K562 (cell line): ENCODE data around the gene MEF2C. TPM values are rescaled to one million over a fixed set of nuclear protein-coding genes. Genes with fewer than 3 reads are reported as not detected.

ENCODE experiments used
- ATF1 ChIP-seq, 2 experiments: fragments of 450-650 bp in 1 of 2; IDR thresholded peaks; 2 replicates each; pipeline ENCODE4 v1.6.1; 2016; ENCODE audit warnings: missing compliant biosample characterization in 1 of 2, missing genetic modification characterization in 1 of 2
- CEBPB ChIP-seq: fragments of 450-650 bp; IDR thresholded peaks from 2 replicates; pipeline ENCODE4 v1.6.1; 2016; ENCODE audit warnings: missing genetic modification characterization, missing compliant biosample characterization
- CREM ChIP-seq: IDR thresholded peaks from 2 replicates; pipeline ENCODE4 v1.6.1; 2014; ENCODE audit warnings: antibody characterized with exemption, low read depth
- ELF1 ChIP-seq: fragments of 200-800 bp; sonication (Bioruptor generic); IDR thresholded peaks from 2 replicates; pipeline ENCODE4 v1.6.1; 2016; ENCODE audit warnings: missing genetic modification characterization, missing compliant biosample characterization
- FOS ChIP-seq: IDR thresholded peaks from 3 replicates; pipeline ENCODE4 v1.6.1; 2011; ENCODE audit not compliant: insufficient read length; ENCODE audit errors: extremely low read depth
- FOXJ2 ChIP-seq: fragments of 200-800 bp; sonication (Bioruptor generic); IDR thresholded peaks from 2 replicates; pipeline ENCODE4 v1.6.1; 2016; ENCODE audit warnings: missing genetic modification characterization, missing compliant biosample characterization
- POLR3A ChIP-seq: IDR thresholded peaks from 2 replicates; pipeline ENCODE4 v1.6.1; 2011; ENCODE audit warnings: borderline replicate concordance, mild to moderate bottlenecking, moderate library complexity; ENCODE audit not compliant: insufficient read length, insufficient read depth; ENCODE audit errors: extremely low read depth
- PTBP1 ChIP-seq: fragments of 200-400 bp; formaldehyde crosslinking; IDR thresholded peaks from 2 replicates; pipeline ENCODE4 v1.6.1; 2017; ENCODE audit warnings: low read depth, low read length
- XRCC5 ChIP-seq: fragments of 200-400 bp; formaldehyde crosslinking; IDR thresholded peaks from 2 replicates; pipeline ENCODE4 v1.6.1; 2017; ENCODE audit warnings: low read depth, mild to moderate bottlenecking, low read length
- ZBTB2 ChIP-seq: fragments of 450-650 bp; IDR thresholded peaks from 2 replicates; pipeline ENCODE4 v1.6.1; 2016; ENCODE audit warnings: antibody characterized with exemption
- ZNF449 ChIP-seq: fragments of 250-450 bp; sonication (Bioruptor Pico); IDR thresholded peaks from 2 replicates; pipeline ENCODE4 v1.8.0; 2022; ENCODE audit warnings: moderate library complexity, mild to moderate bottlenecking, inconsistent platforms
- ZNF551 ChIP-seq: fragments of 250-450 bp; sonication (Bioruptor Pico); IDR thresholded peaks from 2 replicates; pipeline ENCODE4 v1.5.0; 2021; ENCODE audit warnings: mild to moderate bottlenecking, moderate library complexity
- ZNF785 ChIP-seq: fragments of 250-450 bp; sonication (Bioruptor Pico); IDR thresholded peaks from 2 replicates; pipeline ENCODE4 v1.4.0; 2020; ENCODE audit warnings: mild to moderate bottlenecking
- polyA plus RNA-seq, 8 experiments: library from polyadenylated mRNA; depleted of rRNA in 4 of 8; stranded (reverse) in 5 of 8; unstranded in 3 of 8; fragments of >200 nt; fragmentation: Nextera tagmentation in 2 of 8; fragmentation: Illumina TruSeq in 1 of 8; extraction: Ambion mirVana in 2 of 8; extraction: Trizol in 1 of 8; gene quantifications; 2 replicates each; pipeline versions ENCODE4 v1.2.1 to v1.2.3, GENCODE V29; 2011 to 2014; ENCODE audit warnings: inconsistent platforms in 1 of 8, missing spikeins in 1 of 8
- total RNA-seq, 7 experiments: library from RNA; depleted of rRNA in 6 of 7; stranded (reverse); fragments of >200 nt in 6 of 7; fragmentation: Illumina TruSeq in 2 of 7; extraction: Trizol in 2 of 7; gene quantifications; 2 replicates each; pipeline versions ENCODE4 v1.2.1 to v1.2.3, GENCODE V29; 2011 to 2021; ENCODE audit warnings: low replicate concordance in 1 of 7
- TF ChIP-seq, protein P1 (sequence below): sonication (generic); formaldehyde crosslinking; IDR thresholded peaks from 2 replicates; pipeline ENCODE4 v1.8.0; 2022; ENCODE audit warnings: mild to moderate bottlenecking, missing genetic modification reagents
- TF ChIP-seq, protein P2 (sequence below), 2 experiments: IDR thresholded peaks; 2 replicates each; pipeline ENCODE4 v1.6.1; 2012; ENCODE audit warnings: improper control_type of control experiment in 2 of 2, low read depth in 2 of 2, low read length in 2 of 2, borderline replicate concordance in 1 of 2
- TF ChIP-seq, protein P3 (sequence below): IDR thresholded peaks from 3 replicates; pipeline ENCODE4 v1.6.1; 2011; ENCODE audit warnings: borderline replicate concordance, mild to moderate bottlenecking, moderate library complexity; ENCODE audit not compliant: insufficient read length; ENCODE audit errors: extremely low read depth

The MEF2C gene
- total and polyA plus RNA-seq, 9 of the 15 experiments (the other 6 are each of a cell fraction or from before 2014, with no cell fraction given) = 25.1 to 67.8 (median 58.3) TPM

GRCh38 chr5:88826646-88827585 lies 56.1 kb downstream of the MEF2C start (continued):
- TF ChIP-seq CREM = peak; percentile 48; the same call in 1 of the 2 replicates
- TF ChIP-seq XRCC5 = no peak
- no peak for TF ChIP-seq ZNF551 (CRISPR knock-in tag)
- TF ChIP-seq ELF1 (tag) = peak; percentile 47
- TF ChIP-seq ZNF449 = no peak
- TF ChIP-seq, protein P1, sequence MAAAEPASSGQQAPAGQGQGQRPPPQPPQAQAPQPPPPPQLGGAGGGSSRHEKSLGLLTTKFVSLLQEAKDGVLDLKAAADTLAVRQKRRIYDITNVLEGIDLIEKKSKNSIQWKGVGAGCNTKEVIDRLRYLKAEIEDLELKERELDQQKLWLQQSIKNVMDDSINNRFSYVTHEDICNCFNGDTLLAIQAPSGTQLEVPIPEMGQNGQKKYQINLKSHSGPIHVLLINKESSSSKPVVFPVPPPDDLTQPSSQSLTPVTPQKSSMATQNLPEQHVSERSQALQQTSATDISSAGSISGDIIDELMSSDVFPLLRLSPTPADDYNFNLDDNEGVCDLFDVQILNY (CRISPR knock-in tag) = no peak
- TF ChIP-seq FOS = no peak
- TF ChIP-seq PTBP1 = no peak
- TF ChIP-seq ZNF785 (CRISPR knock-in tag) = no peak
- TF ChIP-seq ZBTB2 = peak; percentile 50; the same call in 1 of the 2 replicates
- TF ChIP-seq, protein P2, sequence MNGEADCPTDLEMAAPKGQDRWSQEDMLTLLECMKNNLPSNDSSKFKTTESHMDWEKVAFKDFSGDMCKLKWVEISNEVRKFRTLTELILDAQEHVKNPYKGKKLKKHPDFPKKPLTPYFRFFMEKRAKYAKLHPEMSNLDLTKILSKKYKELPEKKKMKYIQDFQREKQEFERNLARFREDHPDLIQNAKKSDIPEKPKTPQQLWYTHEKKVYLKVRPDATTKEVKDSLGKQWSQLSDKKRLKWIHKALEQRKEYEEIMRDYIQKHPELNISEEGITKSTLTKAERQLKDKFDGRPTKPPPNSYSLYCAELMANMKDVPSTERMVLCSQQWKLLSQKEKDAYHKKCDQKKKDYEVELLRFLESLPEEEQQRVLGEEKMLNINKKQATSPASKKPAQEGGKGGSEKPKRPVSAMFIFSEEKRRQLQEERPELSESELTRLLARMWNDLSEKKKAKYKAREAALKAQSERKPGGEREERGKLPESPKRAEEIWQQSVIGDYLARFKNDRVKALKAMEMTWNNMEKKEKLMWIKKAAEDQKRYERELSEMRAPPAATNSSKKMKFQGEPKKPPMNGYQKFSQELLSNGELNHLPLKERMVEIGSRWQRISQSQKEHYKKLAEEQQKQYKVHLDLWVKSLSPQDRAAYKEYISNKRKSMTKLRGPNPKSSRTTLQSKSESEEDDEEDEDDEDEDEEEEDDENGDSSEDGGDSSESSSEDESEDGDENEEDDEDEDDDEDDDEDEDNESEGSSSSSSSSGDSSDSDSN (IDR thresholded peaks at IDR 0.05; ENCODE audit: borderline replicate concordance in 1 of 2, low read depth in 2 of 2, low read length in 2 of 2) = 0 out of 4 replicates have a peak, but pooled peaks of 1 of the 2 experiments have one; percentile 22
- TF ChIP-seq, protein P3, sequence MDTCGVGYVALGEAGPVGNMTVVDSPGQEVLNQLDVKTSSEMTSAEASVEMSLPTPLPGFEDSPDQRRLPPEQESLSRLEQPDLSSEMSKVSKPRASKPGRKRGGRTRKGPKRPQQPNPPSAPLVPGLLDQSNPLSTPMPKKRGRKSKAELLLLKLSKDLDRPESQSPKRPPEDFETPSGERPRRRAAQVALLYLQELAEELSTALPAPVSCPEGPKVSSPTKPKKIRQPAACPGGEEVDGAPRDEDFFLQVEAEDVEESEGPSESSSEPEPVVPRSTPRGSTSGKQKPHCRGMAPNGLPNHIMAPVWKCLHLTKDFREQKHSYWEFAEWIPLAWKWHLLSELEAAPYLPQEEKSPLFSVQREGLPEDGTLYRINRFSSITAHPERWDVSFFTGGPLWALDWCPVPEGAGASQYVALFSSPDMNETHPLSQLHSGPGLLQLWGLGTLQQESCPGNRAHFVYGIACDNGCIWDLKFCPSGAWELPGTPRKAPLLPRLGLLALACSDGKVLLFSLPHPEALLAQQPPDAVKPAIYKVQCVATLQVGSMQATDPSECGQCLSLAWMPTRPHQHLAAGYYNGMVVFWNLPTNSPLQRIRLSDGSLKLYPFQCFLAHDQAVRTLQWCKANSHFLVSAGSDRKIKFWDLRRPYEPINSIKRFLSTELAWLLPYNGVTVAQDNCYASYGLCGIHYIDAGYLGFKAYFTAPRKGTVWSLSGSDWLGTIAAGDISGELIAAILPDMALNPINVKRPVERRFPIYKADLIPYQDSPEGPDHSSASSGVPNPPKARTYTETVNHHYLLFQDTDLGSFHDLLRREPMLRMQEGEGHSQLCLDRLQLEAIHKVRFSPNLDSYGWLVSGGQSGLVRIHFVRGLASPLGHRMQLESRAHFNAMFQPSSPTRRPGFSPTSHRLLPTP = no peak
- no peak for TF ChIP-seq CEBPB
- TF ChIP-seq POLR3A = no peak
- TF ChIP-seq FOXJ2 (tag) = no peak
- no peak for TF ChIP-seq ATF1 (CRISPR knock-in tag; IDR thresholded peaks at IDR 0.05)
- no peak; the same call in 1 of the 2 replicates for TF ChIP-seq ATF1 (tag; IDR thresholded peaks at IDR 0.05)
